IPS-18c (cell line): ENCODE results near the gene MYH15.

Experiments used
- H3K4me3 ChIP-seq: 2 replicates; pipeline ENCODE4 v1.7.0; 2013; ENCODE audit warnings: low read depth, mild to moderate bottlenecking, low read length, moderate library complexity; ENCODE audit not compliant: insufficient read depth
- H3K9me3 ChIP-seq: one replicate; pipeline ENCODE4 v1.6.1; 2013; ENCODE audit warnings: mild to moderate bottlenecking, low read length, moderate library complexity; ENCODE audit not compliant: control insufficient read depth, insufficient read depth

MYH15 gene

DNA sequence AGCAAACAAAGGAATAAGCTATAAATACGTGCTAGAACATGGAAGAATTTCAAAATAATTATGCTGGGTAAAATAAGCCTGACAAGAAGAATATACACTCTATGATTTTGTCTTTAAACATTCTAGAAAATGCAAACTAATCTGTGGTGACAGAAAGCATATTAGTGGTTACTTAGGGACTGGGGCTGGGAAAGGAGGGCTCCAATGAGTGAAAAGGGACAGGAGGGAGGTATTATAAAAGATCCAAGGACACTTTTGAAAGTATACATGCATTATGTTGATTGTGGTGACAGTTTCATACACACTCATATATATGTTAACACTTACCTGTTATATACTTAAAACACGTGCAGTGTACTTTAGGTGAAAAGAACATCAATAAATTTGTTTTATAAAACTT is 23.0 kb downstream of the MYH15 start:
- Histone ChIP-seq H3K9me3 (no peaks in the 10 kb centered on the region), H3K4me3 (no peak overlapping the region)

- Histone ChIP-seq H3K4me3 (no peak overlapping the region), H3K9me3 (no peaks in the 10 kb centered on the region)
Observed at GRCh38 chr3:108486941-108487340, 23.5 kb downstream of the MYH15 start.

GRCh38 chr3:108486338-108486737 is 24.1 kb downstream of the MYH15 start:
- no peaks in the 10 kb centered on the region for H3K9me3 ChIP-seq
- H3K4me3 ChIP-seq = no peak overlapping the region

- Histone ChIP-seq H3K4me3 (no peak overlapping the region), H3K9me3 (no peaks in the 10 kb centered on the region)
Observed at GRCh38 chr3:108485146-108485545, 25.2 kb downstream of the MYH15 start.

GRCh38 chr3:108479224-108479623 is 31.2 kb downstream of the MYH15 start:
- Histone ChIP-seq H3K9me3 (no peaks in the 10 kb centered on the region), H3K4me3 (no peak overlapping the region)

- Histone ChIP-seq H3K4me3 (no peak overlapping the region), H3K9me3 (no peaks in the 10 kb centered on the region)
Observed at GRCh38 chr3:108477511-108478147, 32.8 kb downstream of the MYH15 start.

DNA sequence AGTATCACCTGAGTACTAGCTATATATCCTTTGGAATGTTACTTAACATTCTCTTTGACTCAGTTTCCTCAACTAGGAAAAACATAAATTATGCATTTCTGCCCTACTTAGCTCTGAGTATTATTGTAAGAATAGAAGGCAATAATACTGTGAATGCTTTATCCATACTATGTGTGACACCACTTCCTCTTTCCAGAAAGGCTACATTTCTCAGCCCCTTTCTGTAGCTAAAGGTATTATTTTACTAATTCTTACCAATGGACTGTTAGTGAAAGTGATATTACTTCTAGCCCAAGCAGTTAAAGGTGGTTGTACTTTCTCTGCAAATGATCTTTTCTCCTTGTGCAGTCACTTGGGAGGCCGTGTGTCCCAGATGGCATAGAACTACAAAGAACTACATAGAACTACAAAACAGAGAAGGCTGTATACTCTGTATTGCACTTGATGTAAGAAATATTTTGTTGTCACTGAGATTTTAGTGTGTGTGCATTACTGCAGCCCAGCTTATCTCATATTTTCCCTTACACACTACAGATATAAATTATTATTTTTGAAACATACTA is 35.1 kb downstream of the MYH15 start:
- H3K9me3 ChIP-seq = no peaks in the 10 kb centered on the region
- H3K4me3 ChIP-seq = no peak overlapping the region

- no peak overlapping the region for H3K4me3 ChIP-seq
- no peaks in the 10 kb centered on the region for H3K9me3 ChIP-seq
Observed at GRCh38 chr3:108474581-108474980, 35.8 kb downstream of the MYH15 start.

DNA sequence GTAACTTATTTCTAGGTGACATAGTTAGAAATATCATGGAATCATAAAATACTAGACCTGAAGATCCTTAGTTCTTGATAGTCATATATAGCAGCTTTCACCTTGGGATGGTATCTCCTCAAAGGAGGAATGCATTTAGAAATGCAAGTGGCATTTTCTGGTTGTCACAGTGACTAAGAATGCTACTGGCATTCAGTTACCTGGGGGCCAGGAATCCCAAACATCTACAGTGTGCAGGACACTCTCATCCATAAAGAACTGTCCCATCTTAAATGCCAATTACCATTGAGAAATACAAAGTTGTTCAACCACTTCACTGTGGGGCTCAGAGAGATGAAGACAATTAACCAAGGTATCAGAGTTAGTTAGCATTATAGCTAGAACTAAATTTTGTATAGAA is 36.7 kb downstream of the MYH15 start:
- no peaks in the 10 kb centered on the region for H3K9me3 ChIP-seq
- no peak overlapping the region for H3K4me3 ChIP-seq

DNA sequence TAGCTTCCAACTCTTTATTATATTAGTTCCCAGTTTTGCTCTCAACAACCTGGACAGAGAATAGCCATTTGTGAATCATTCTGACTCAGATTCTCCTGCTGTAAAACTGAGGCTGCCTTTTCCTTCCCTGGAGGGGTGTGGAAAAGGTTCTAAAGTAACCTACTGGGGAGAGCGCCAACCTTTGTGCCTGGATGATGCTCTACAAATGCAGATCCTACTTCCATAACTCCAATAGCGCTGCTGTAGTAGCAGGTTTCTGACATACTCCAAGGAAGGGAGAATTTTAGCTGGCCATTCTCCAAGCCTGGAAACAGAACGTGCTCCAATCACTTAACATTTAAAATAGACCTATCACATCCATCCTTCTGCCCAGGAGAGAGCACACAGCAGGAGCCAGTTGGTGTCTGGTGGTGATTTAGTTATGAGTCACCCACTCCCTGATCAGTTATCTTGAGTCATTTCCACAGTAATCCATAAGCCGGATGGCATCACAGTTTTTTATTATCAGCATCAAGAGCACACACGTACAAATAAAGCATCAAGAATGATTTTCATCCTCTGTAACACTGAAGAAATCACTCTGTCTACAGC is 38.3 kb downstream of the MYH15 start:
- Histone ChIP-seq H3K4me3 (no peak overlapping the region), H3K9me3 (no peaks in the 10 kb centered on the region)

DNA sequence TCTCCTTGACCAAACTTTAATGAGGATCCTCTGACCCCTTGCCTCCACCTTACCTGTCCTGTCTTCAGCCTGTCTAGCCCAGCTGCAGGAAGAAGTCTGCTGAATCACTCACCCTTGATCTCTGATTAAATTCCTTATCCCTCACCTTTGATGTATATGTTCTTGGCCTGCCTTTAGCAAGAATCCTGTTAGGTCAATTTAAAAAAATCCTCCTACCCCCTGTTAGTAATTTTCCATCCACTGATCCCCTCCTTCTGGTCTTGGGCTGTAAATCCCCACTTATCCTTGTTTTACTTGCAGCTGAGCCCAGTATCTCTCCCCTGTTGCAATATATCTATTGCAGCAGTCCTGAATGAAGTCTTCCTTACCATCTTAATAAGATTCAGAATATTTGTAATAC is 39.0 kb downstream of the MYH15 start:
- H3K4me3 ChIP-seq = no peak overlapping the region

DNA sequence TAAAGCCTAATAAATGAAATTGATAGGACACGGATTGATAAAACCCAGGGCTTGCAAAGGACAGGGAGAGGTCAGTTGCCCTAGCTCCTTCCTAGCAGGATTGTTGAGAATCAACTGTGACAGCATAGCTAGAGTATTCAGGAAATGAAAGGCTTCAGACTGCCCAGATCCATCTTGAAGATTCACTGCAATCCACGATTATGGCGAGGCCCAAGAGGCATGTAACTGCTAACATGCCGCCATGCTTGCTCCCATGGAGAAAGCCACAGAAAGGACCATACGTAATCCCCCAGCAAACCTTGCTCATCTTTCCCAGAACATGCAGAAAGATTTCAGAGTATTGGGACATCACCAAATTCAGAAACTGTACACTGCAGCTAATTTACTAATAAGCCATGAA is 41.3 kb downstream of the MYH15 start:
- Histone ChIP-seq H3K9me3 (no peaks in the 10 kb centered on the region), H3K4me3 (no peak overlapping the region)

More for the DNA sequence above, 39.0 kb downstream of the MYH15 start:
- no peaks in the 10 kb centered on the region for H3K9me3 ChIP-seq

GRCh38 chr3:108468577-108468976 is 41.8 kb downstream of the MYH15 start:
- H3K9me3 ChIP-seq = no peaks in the 10 kb centered on the region
- no peak overlapping the region for H3K4me3 ChIP-seq

- H3K9me3 ChIP-seq = no peaks in the 10 kb centered on the region
- H3K4me3 ChIP-seq = no peak overlapping the region
Observed at GRCh38 chr3:108462899-108463298, 47.5 kb downstream of the MYH15 start.

- no peaks in the 10 kb centered on the region for H3K9me3 ChIP-seq
- no peak overlapping the region for H3K4me3 ChIP-seq
Observed at GRCh38 chr3:108461661-108462111, 48.7 kb downstream of the MYH15 start.

DNA sequence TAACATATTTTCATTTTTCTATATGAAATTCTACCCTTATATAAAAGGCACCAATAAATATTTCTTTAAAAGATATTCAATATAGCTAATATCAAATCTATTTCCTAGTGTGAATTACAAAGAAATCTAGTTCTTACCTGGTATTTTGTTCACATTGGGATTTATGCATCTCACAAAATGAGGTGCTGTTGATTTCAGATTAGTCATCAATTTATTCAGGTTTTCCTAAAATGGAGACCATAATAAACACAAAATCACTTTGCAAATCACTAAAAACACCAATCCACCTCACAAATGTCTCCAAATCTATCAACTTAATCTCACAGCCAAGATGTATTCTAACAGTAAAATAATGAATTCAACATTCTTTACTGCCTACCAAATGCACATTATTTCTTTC is 51.2 kb downstream of the MYH15 start:
- H3K4me3 ChIP-seq = no peak overlapping the region
- H3K9me3 ChIP-seq = no peaks in the 10 kb centered on the region

DNA sequence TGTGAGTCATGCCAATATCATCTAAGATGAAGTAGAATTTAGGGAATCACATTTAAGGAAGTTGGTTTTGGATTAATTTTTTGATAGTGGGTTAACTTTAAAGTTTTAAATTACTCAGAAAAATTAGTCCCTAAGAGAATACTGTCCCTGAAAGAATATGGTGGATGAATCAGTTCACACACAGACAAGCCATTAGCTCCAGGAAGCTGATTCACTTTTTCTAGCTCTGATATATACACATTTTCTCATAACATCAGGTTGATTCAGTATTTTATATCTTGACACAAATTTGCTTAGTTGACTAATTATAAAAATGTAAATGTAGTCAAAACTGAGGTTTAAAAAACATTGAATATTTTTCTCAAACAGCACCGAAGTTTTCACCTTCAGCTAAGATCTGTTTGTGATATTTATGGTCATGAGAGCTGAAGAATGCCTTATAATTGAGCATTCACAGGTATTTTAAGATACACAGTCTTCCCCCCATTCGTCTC is 55.1 kb downstream of the MYH15 start:
- H3K4me3 ChIP-seq = no peak overlapping the region
- no peaks in the 10 kb centered on the region for H3K9me3 ChIP-seq

DNA sequence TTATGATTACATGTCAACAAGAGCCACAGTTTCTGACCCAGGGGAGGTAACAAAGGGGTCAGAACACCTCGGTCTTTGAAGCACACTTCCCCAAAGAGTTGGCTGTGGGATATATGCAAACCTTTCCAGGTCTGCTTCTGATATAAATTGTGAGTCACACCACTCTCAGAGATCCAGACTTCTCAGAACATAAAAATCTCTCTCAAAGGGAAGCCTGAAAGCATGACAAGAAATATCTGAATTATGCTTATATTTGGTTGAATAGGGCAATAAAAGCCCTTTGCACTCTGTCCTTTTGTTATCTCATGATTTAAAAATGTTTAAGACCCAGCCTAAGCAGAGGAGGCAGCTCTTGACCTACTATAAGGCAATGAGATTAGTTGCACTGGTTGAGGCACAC is 56.8 kb downstream of the MYH15 start:
- H3K9me3 ChIP-seq = no peaks in the 10 kb centered on the region

More for the DNA sequence above, 56.8 kb downstream of the MYH15 start:
- no peak overlapping the region for H3K4me3 ChIP-seq
